HG02678 (cell line): ENCODE measurements around the gene CCDC85B.
"Not testable (repeated sequence)": the region's sequence is repeated elsewhere in the genome, so short reads cannot be mapped to it uniquely, and the experiment has no call there.

Source experiments
- ATAC-seq: cut with Tn5 transposase; IDR thresholded peaks from one replicate; pipeline ENCODE4 v1.9.1; 2021; ENCODE audit warnings: mild to moderate bottlenecking, moderate library complexity; ENCODE audit not compliant: unreplicated experiment

CCDC85B gene

GRCh38 chr11:65885808-65886536 lies 4.5 kb upstream of the CCDC85B start:
- ATAC-seq = no peak

- ATAC-seq = no peak
Observed at GRCh38 chr11:65886826-65887722, 3.4 kb upstream of the CCDC85B start.

- no peak for ATAC-seq
Observed at GRCh38 chr11:65887723-65888162, 2.7 kb upstream of the CCDC85B start.

- peak; percentile 50 for ATAC-seq
Observed at GRCh38 chr11:65888163-65888814, 2.2 kb upstream of the CCDC85B start, which contains the start of gene FIBP. Gene FIBP (minus strand): TSS chr11:65888471. CDS start chr11:65888418, 53 bp downstream.

GRCh38 chr11:65891219-65892136 lies 1.0 kb downstream of the CCDC85B start:
- no peak for ATAC-seq

- ATAC-seq = not testable (repeated sequence)
Observed at GRCh38 chr11:65892137-65892540, 1.7 kb downstream of the CCDC85B start.

- ATAC-seq = no peak
Observed at GRCh38 chr11:65892661-65893317, 2.3 kb downstream of the CCDC85B start.

GRCh38 chr11:65894034-65894591 lies 3.6 kb downstream of the CCDC85B start:
- ATAC-seq = no peak

GRCh38 chr11:65895482-65895981 lies 5.1 kb downstream of the CCDC85B start:
- no peak for ATAC-seq

GRCh38 chr11:65896034-65896999 lies 5.8 kb downstream of the CCDC85B start:
- ATAC-seq = no peak

- no peak for ATAC-seq
Observed at GRCh38 chr11:65897020-65897471, 6.6 kb downstream of the CCDC85B start.

- ATAC-seq = no peak
Observed at GRCh38 chr11:65898656-65899355, 8.3 kb downstream of the CCDC85B start.

- ATAC-seq = no peak
Observed at GRCh38 chr11:65899356-65900124, 9.1 kb downstream of the CCDC85B start.

- peak; percentile 81 for ATAC-seq
Observed at GRCh38 chr11:65900125-65900898, 9.8 kb downstream of the CCDC85B start, which contains the start of gene FOSL1. Gene FOSL1 (minus strand): TSS chr11:65900388. CDS start chr11:65900339, 49 bp downstream.

GRCh38 chr11:65900899-65901180 lies 10.4 kb downstream of the CCDC85B start:
- ATAC-seq = no peak

- ATAC-seq = no peak
Observed at GRCh38 chr11:65903068-65903481, 12.6 kb downstream of the CCDC85B start.
